Activated CD4-positive, alpha-beta T cell treated with anti-CD3 and anti-CD28 coated beads, Interleukin-2, Interleukin-4, amounts not matched to agents 100 ng/mL and 50 ng/mL, durations not matched to agents 16 hours and 8 hours (primary cell): Measurements from ENCODE around the gene AKR1C8.

Experiments
- DNase-seq: peaks from one replicate; pipeline ENCODE4 v3.0.0-alpha.2; 2020; ENCODE audit warnings: low spot score

The AKR1C8 gene

DNA sequence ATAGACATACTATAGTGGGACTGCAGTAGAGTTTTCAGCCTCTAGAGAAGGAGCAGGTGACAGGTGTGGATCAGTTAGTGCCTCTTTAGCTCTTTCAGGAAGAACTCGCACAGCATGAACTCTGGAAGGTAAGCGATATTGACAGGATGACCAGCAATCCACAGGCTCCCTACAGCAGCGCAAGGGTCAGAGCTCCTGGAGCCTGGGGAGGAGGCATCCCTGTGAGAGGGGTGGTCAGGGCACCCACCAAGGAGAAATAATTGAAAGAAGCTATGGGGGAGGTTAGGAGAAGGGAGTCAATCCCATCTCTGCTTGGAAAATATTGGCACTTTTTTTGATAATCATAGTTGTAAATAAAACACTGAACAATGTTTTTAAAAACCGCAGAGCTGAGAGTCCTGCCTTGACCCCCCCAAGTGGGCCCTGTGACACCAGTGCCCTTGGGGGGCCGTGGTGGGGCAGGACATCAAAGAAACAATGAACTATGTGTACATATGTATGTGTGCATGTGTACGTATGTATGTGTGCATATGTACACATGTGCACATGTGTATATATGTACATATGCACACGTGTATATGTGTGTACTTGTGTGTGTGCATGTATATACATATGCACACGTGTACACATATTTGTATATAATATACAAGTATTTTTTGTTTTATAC lies 77.0 kb downstream of the AKR1C8 start:
- no peak for DNase-seq

DNA sequence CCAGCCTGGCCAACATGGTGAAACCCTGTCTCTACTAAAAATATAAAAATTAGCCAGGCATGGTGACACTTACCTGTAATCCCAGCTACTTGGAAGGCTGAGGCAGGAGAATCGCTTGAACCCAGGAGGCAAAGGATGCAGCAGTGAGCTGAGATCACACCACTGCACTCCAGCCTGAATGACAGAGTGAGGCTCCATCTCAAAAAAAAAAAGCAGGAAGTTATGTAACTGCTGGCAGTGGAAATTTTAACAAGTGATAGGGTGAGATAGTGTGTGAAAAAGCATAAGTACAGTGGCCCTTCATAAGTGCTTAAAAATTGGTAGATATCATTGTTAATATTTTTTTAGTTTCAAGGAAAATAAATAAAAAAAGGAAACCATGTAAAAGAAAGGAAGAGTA lies 78.4 kb downstream of the AKR1C8 start:
- no peak for DNase-seq

DNA sequence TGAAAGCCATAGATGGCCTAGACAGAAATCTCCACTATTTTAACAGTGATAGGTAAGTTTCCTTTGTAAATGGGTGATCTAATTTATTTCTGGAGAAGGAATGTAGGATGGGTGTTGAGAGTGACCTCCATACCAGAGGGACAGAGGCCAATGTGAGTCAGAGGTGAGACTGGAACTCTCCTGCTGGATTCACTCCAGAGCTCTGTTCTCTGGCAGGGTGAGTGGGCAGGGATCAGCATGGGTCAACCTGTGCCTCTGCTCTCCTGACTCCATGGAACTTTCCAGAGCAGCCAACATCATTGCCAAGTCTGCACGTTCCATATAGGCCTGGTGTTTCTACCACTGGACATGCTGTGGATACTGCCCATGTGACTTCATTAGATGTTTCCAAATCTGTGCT lies 79.3 kb downstream of the AKR1C8 start:
- DNase-seq: no peak
